AG09309 (cell line): Measurements from ENCODE around the gene NRXN3.

Source experiments
- DNase-seq: peaks from one replicate; pipeline ENCODE4 v3.0.0-alpha.2; 2010; ENCODE audit warnings: low read depth
- H3K4me3 ChIP-seq: 2 replicates; pipeline ENCODE4 v1.5.1; 2011; ENCODE audit warnings: mild to moderate bottlenecking, low read depth, low read length, moderate library complexity; ENCODE audit not compliant: control insufficient read depth
- CTCF ChIP-seq: IDR thresholded peaks from 2 replicates; pipeline ENCODE4 v1.5.1; 2011; ENCODE audit warnings: mild to moderate bottlenecking, low read depth, low read length, inconsistent platforms; ENCODE audit not compliant: insufficient read depth, control insufficient read depth; ENCODE audit errors: missing control alignments

Gene NRXN3

GRCh38 chr14:79373451-79373850 lies 1203.3 kb downstream of the NRXN3 start:
- TF ChIP-seq CTCF, result no peak
- no peak for DNase-seq

GRCh38 chr14:79375356-79375755 lies 1205.2 kb downstream of the NRXN3 start:
- no peak overlapping the region for H3K4me3 ChIP-seq
- TF ChIP-seq CTCF, result no peak
- DNase-seq, result no peak

More at GRCh38 chr14:79373451-79373850, 1203.3 kb downstream of the NRXN3 start:
- H3K4me3 ChIP-seq, result no peak overlapping the region

- H3K4me3 ChIP-seq, result no peak overlapping the region
- no peak for TF ChIP-seq CTCF
- no peak for DNase-seq
These were observed 1206.4 kb downstream of the NRXN3 start for GRCh38 chr14:79376557-79376956.

- no peak overlapping the region for H3K4me3 ChIP-seq
- DNase-seq, result no peak
These were observed 1207.8 kb downstream of the NRXN3 start for GRCh38 chr14:79378020-79378419.

GRCh38 chr14:79379266-79379665 lies 1209.1 kb downstream of the NRXN3 start:
- TF ChIP-seq CTCF, result no peak
- no peak for DNase-seq
- H3K4me3 ChIP-seq, result no peak overlapping the region

More at GRCh38 chr14:79378020-79378419, 1207.8 kb downstream of the NRXN3 start:
- TF ChIP-seq CTCF, result no peak

- H3K4me3 ChIP-seq, result no peak overlapping the region
- no peak for DNase-seq
- TF ChIP-seq CTCF, result no peak
These were observed 1212.9 kb downstream of the NRXN3 start for GRCh38 chr14:79383031-79383430.

GRCh38 chr14:79383475-79383874 lies 1213.3 kb downstream of the NRXN3 start:
- no peak for TF ChIP-seq CTCF
- DNase-seq, result no peak
- no peak overlapping the region for H3K4me3 ChIP-seq
